Hepatocyte (in vitro differentiated cells): ENCODE results near the gene ATP1A2. TPM values are rescaled to one million over a fixed set of nuclear protein-coding genes. Genes with fewer than 3 reads are reported as not detected.

ENCODE experiments used
- DNase-seq: peaks from one replicate; pipeline ENCODE4 v3.0.0-alpha.2; 2016; ENCODE audit warnings: low spot score
- H2AFZ ChIP-seq: fragments of 200-600 bp; sonication (generic); 2 replicates; pipeline ENCODE4 v1.6.0; 2016; ENCODE audit warnings: antibody characterized with exemption, mild to moderate bottlenecking
- H3K27ac ChIP-seq: fragments of 200-600 bp; sonication (generic); 2 replicates; pipeline ENCODE4 v1.5.1; 2016; ENCODE audit warnings: mild to moderate bottlenecking
- H3K27me3 ChIP-seq: fragments of 200-600 bp; sonication (generic); 2 replicates; pipeline ENCODE4 v1.6.1; 2016
- H3K36me3 ChIP-seq: fragments of 200-600 bp; sonication (generic); replicated peaks from 2 replicates; pipeline ENCODE4 v1.5.1; 2016; ENCODE audit warnings: low read depth; ENCODE audit not compliant: insufficient read depth
- H3K4me1 ChIP-seq: fragments of 200-600 bp; sonication (generic); 2 replicates; pipeline ENCODE4 v1.5.1; 2016; ENCODE audit warnings: mild to moderate bottlenecking, moderate library complexity; ENCODE audit not compliant: insufficient read depth
- H3K4me2 ChIP-seq: fragments of 200-600 bp; sonication (generic); 2 replicates; pipeline ENCODE4 v1.6.0; 2016
- H3K4me3 ChIP-seq: fragments of 200-600 bp; sonication (generic); 2 replicates; pipeline ENCODE4 v1.5.1; 2016; ENCODE audit warnings: mild to moderate bottlenecking
- H3K79me2 ChIP-seq: fragments of 200-600 bp; sonication (generic); 2 replicates; pipeline ENCODE4 v1.6.0; 2017; ENCODE audit warnings: mild to moderate bottlenecking
- H3K9me2 ChIP-seq: fragments of 200-600 bp; sonication (generic); replicated peaks from 2 replicates; pipeline ENCODE4 v1.6.0; 2017; ENCODE audit warnings: mild to moderate bottlenecking; ENCODE audit not compliant: insufficient read depth
- H3K9me3 ChIP-seq: fragments of 200-600 bp; sonication (generic); 2 replicates; pipeline ENCODE4 v1.5.1; 2016; ENCODE audit warnings: low read depth, mild to moderate bottlenecking
- H4K20me1 ChIP-seq: fragments of 200-600 bp; sonication (generic); 2 replicates; pipeline ENCODE4 v1.6.0; 2016; ENCODE audit warnings: mild to moderate bottlenecking; ENCODE audit not compliant: insufficient read depth, poor library complexity, severe bottlenecking
- CTCF ChIP-seq: fragments of 200-600 bp; sonication (generic); IDR thresholded peaks from 2 replicates; pipeline ENCODE4 v1.5.1; 2016; ENCODE audit warnings: antibody characterized with exemption, mild to moderate bottlenecking; ENCODE audit not compliant: poor library complexity
- EZH2 ChIP-seq: fragments of 200-600 bp; sonication (generic); IDR thresholded peaks from 2 replicates; pipeline ENCODE4 v1.6.1; 2016; ENCODE audit warnings: antibody characterized with exemption, mild to moderate bottlenecking, borderline replicate concordance
- EZH2phosphoT487 ChIP-seq: fragments of 200-600 bp; sonication (generic); IDR thresholded peaks from one replicate; pipeline ENCODE4 v1.6.1; 2018; ENCODE audit warnings: antibody characterized with exemption, mild to moderate bottlenecking, low read depth, moderate library complexity; ENCODE audit not compliant: unreplicated experiment, severe bottlenecking
- WGBS: methylation state at CpG from one replicate; pipeline ENCODE4 v1.1.6; 2016; ENCODE audit warnings: low lambda C conversion rate; ENCODE audit errors: missing lambda C conversion rate; 5-methylcytosine and 5-hydroxymethylcytosine counted together
- polyA plus RNA-seq: library from polyadenylated mRNA; unstranded; fragments of >200 nt; fragmentation: Nextera tagmentation; extraction: Ambion mirVana; gene quantifications from 2 replicates; pipeline ENCODE4 v1.2.1, GENCODE V29; 2016
- total RNA-seq: library from RNA; depleted of rRNA; stranded (reverse); fragments of >200 nt; gene quantifications from 2 replicates; pipeline ENCODE4 v1.2.3, GENCODE V29; 2014

ATP1A2 gene
- total and polyA plus RNA-seq, 2 experiments from 2014 or later, result 1.5 to 2.9 TPM

GRCh38 chr1:160154790-160155189 lies 39.2 kb downstream of the ATP1A2 start:
- no peaks in the 10 kb centered on the region for H3K27me3 ChIP-seq
- H3K36me3 ChIP-seq, result no peaks in the 10 kb centered on the region
- no peaks in the 10 kb centered on the region for H3K9me3 ChIP-seq
- no peaks in the 10 kb centered on the region for H4K20me1 ChIP-seq
- H3K4me2 ChIP-seq, result no peak overlapping the region
- no peak overlapping the region for H2AFZ ChIP-seq
- no peaks in the 10 kb centered on the region for H3K9me2 ChIP-seq
- H3K79me2 ChIP-seq, result no peaks in the 10 kb centered on the region
- no peak overlapping the region for H3K27ac ChIP-seq
- TF ChIP-seq EZH2phosphoT487, result no peak
- no peak for TF ChIP-seq CTCF
- TF ChIP-seq EZH2, result no peak
- no peaks in the 10 kb centered on the region for H3K4me1 ChIP-seq
- WGBS, result 93% methylated on average over 3 of the region's 3 CpGs
- H3K4me3 ChIP-seq, result no peak overlapping the region
- DNase-seq, result no peak

DNA sequence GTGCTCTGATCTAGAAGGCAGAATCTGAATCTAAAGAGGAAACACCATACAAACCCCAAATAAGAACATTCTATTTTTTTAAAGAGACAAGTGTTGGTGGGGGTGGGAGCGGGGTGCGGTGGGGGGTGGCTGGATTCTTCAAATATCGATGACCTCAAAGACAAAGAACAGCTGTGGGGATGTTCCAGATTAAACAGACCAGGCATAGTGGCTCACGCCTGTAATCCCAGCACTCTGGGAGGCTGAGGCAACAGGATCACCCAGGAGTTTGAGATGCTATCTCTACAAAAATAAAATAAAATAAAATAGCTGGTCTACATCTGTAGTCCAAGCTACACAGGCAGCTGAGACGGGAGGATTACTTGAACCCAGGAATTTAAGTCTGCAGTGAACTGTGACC lies 40.8 kb downstream of the ATP1A2 start:
- no peak for DNase-seq
- Histone ChIP-seq H3K4me3 (no peak overlapping the region), H3K27me3 (no peaks in the 10 kb centered on the region), H3K9me2 (no peaks in the 10 kb centered on the region), H4K20me1 (no peaks in the 10 kb centered on the region), H3K9me3 (no peaks in the 10 kb centered on the region), H3K4me2 (no peak overlapping the region), H3K27ac (no peak overlapping the region), H2AFZ (no peak overlapping the region), H3K4me1 (no peaks in the 10 kb centered on the region), H3K36me3 (no peaks in the 10 kb centered on the region), H3K79me2 (no peaks in the 10 kb centered on the region)
- TF ChIP-seq CTCF, result no peak
- TF ChIP-seq EZH2, result no peak
- no peak for TF ChIP-seq EZH2phosphoT487
- WGBS, result 54% methylated on average over 5 of the region's 5 CpGs

DNA sequence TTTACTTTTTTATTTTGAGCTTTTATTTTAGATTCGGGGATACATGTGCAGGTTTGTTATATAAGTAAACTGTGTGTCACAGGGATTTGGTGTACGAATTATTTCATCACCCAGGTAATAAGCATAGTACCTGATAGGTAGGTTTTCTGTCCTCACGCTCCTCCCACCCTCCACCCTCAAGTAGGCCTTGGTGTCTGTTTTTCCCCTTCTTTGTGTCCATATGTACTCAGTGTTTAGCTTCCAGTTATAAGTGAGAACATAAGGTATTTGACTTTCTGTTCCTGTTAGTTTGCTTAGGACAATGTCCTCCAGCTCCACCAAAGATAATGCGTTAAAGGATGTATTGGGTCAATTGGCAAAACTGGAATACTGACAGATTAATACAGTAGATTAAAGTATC lies 41.6 kb downstream of the ATP1A2 start:
- Histone ChIP-seq H2AFZ (no peak overlapping the region), H3K36me3 (no peaks in the 10 kb centered on the region), H3K4me1 (no peaks in the 10 kb centered on the region), H3K9me3 (no peaks in the 10 kb centered on the region), H3K4me2 (no peak overlapping the region), H3K9me2 (no peaks in the 10 kb centered on the region), H3K27ac (no peak overlapping the region), H3K4me3 (no peak overlapping the region), H3K27me3 (no peaks in the 10 kb centered on the region), H3K79me2 (no peaks in the 10 kb centered on the region), H4K20me1 (no peaks in the 10 kb centered on the region)
- TF ChIP-seq EZH2, result no peak
- no peak for TF ChIP-seq CTCF
- TF ChIP-seq EZH2phosphoT487, result no peak
- DNase-seq, result no peak
- 65% methylated on average over 4 of the region's 4 CpGs for WGBS

DNA sequence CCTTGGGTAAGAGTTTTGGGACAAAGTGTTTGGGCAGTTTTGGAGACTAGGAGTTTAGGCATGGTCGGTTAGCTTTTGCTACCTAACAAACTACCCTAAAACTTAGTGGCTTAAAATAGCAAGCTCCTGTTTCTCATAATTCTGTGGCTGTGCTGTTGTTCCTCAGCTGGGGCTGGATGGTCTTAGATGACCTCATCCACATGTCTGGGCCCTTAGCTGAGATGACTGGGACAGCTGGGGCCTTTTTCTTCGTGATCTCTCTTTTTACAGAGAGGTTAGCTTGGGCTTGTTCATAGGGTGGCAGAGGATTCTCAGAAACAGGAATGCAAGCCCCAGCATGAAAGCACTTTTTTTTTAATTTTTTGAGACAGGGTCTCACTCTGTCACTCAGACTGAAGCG lies 42.5 kb downstream of the ATP1A2 start:
- H2AFZ ChIP-seq, result no peak overlapping the region
- no peaks in the 10 kb centered on the region for H3K27me3 ChIP-seq
- H4K20me1 ChIP-seq, result no peaks in the 10 kb centered on the region
- H3K79me2 ChIP-seq, result no peaks in the 10 kb centered on the region
- H3K9me2 ChIP-seq, result no peaks in the 10 kb centered on the region
- no peak for DNase-seq
- H3K27ac ChIP-seq, result no peak overlapping the region
- no peak overlapping the region for H3K4me3 ChIP-seq
- TF ChIP-seq CTCF (no peak), EZH2phosphoT487 (no peak), EZH2 (no peak)
- no peaks in the 10 kb centered on the region for H3K4me1 ChIP-seq
- H3K9me3 ChIP-seq, result no peaks in the 10 kb centered on the region
- no peak overlapping the region for H3K4me2 ChIP-seq
- 92% methylated on average over 3 of the region's 3 CpGs for WGBS
- no peaks in the 10 kb centered on the region for H3K36me3 ChIP-seq
